ENCODE data around the gene FKBP5. TPM values are rescaled to one million over a fixed set of nuclear protein-coding genes. Genes with fewer than 3 reads are reported as not detected.

Gene FKBP5
- total and polyA plus RNA-seq, 9 of the 15 experiments (the other 6 are each of a cell fraction or from before 2014, with no cell fraction given), result 32.7 to 151 (median 75.0) TPM

GRCh38 chr6:35600659-35601125, 88.0 kb downstream of the FKBP5 start:
- Histone ChIP-seq H3K4me1 (replicated peaks in 1 of 2; ENCODE audit: control insufficient read depth in 2 of 2, insufficient read depth in 2 of 2, low read length in 2 of 2) (no peaks in the 10 kb centered on the region), H4K20me1 (replicated peaks; ENCODE audit: control insufficient read depth, insufficient read depth, low read length) (no peaks in the 10 kb centered on the region), H3K4me3 (no peak overlapping the region), H3K9ac (ENCODE audit: insufficient read depth in 1 of 2, low read depth in 2 of 2, low read length in 2 of 2) (no peak overlapping the region), H3K4me2 (ENCODE audit: insufficient read depth, low read length) (no peak overlapping the region), H3K79me2 (ENCODE audit: control insufficient read depth, insufficient read depth, low read length) (no peaks in the 10 kb centered on the region; the same call in 2 of the 3 replicates), H3K9me3 (replicated peaks; ENCODE audit: control insufficient read depth, insufficient read depth, low read depth, low read length) (no peaks in the 10 kb centered on the region), H3K27me3 (ENCODE audit: control insufficient read depth in 2 of 2, insufficient read depth in 2 of 2, low read length in 2 of 2) (no peaks in the 10 kb centered on the region), H3K36me3 (ENCODE audit: control insufficient read depth, insufficient read depth, low read length) (peaks cover 31% of the 10 kb centered on the region), H3K27ac (ENCODE audit: extremely low read depth, low read depth, low read length) (no peak overlapping the region), H3K9me1 (ENCODE audit: control insufficient read depth, insufficient read depth, low read length) (no peaks in the 10 kb centered on the region), H2AFZ (ENCODE audit: low read depth, low read length) (no peak overlapping the region)
- intact Hi-C loops (cut with micrococcal nuclease) (no loop called here), in situ Hi-C loops (cut with MboI) (no loop called here)
- no TSS peak for BruUV-seq (replicated peaks)
- ChIA-PET POLR2A (interaction anchor here (1.2 to 1.4 kb wide), 2 partner anchors 10 to 28 kb away, joined by 3 read pairs; no protein-coding TSS in a partner anchor), CTCF (ENCODE audit: low intra/inter-chr PET ratio) (interaction anchor here (0.6 kb wide), 1 partner anchor 30 kb away, joined by 4 read pairs; no protein-coding TSS in a partner anchor)
- FAIRE-seq (no peak), DNase-seq (ENCODE audit: extremely low read depth in 1 of 4, low spot score in 3 of 4) (no peak), ATAC-seq (no peak)
- WGBS (ENCODE audit: insufficient coverage, low coverage, missing lambda C conversion rate), result 87% methylated on average over 1 of the region's 1 CpG
- no peak for TF ChIP-seq ZNF740 (CRISPR knock-in tag; IDR thresholded peaks at IDR 0.05)
- no peak for TF ChIP-seq ZNF740 (tag; IDR thresholded peaks at IDR 0.05)
- TF ChIP-seq IFI16 (CRISPR knock-in tag; IDR thresholded peaks at IDR 0.05), result no peak
- no peak for TF ChIP-seq TBP (optimal IDR thresholded peaks at IDR 0.05; ENCODE audit: low read depth, low read length)
- TF ChIP-seq ZFP1 (CRISPR knock-in tag; IDR thresholded peaks at IDR 0.05), result no peak
